Hepatocyte (in vitro differentiated cells): ENCODE measurements around the gene DMD.

Experiments
- CTCF ChIP-seq: fragments of 200-600 bp; sonication (generic); IDR thresholded peaks from 2 replicates; pipeline ENCODE4 v1.5.1; 2016; ENCODE audit warnings: antibody characterized with exemption, mild to moderate bottlenecking; ENCODE audit not compliant: poor library complexity
- EZH2 ChIP-seq: fragments of 200-600 bp; sonication (generic); IDR thresholded peaks from 2 replicates; pipeline ENCODE4 v1.6.1; 2016; ENCODE audit warnings: antibody characterized with exemption, mild to moderate bottlenecking, borderline replicate concordance
- EZH2phosphoT487 ChIP-seq: fragments of 200-600 bp; sonication (generic); IDR thresholded peaks from one replicate; pipeline ENCODE4 v1.6.1; 2018; ENCODE audit warnings: antibody characterized with exemption, mild to moderate bottlenecking, low read depth, moderate library complexity; ENCODE audit not compliant: unreplicated experiment, severe bottlenecking

DNA sequence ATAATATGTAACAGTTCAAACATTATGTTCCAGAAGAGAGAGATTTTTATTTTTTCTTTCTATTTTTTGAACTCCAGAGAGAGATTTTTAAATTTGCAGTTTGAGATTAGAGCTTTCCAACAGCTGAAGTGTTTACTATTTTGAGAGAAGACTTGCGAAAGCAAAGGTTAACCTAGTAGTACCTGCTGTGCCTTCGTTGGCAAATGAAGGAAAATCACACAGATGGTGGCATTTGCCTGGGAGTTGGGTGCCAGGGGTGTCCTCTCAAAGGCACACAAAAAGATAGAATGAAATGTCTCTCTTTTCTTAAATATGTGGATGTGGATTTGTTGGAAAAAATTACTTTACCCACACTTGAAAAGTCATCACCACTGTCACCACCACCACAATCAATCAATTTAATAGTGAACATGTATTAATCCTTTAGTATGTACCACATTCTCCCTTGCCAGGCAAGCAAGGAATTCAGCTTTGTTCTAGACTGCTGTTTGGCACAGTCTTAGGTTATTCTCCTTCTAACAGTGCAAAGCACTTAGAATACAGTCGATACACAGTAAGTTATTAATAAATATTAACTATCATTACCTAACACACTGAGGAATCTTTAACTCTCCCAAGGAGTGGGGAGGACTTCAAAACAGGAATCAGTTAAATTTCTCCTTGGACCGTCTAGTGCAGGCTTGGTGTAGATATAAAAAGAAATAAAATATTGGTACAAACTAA lies 1301.3 kb downstream of the DMD start:
- TF ChIP-seq CTCF (no peak), EZH2 (no peak), EZH2phosphoT487 (no peak)
